ENCODE measurements around the gene HERC2. TPM values are rescaled to one million over a fixed set of nuclear protein-coding genes. Genes with fewer than 3 reads are reported as not detected.
"Not testable (repeated sequence)": the region's sequence is repeated elsewhere in the genome, so short reads cannot be mapped to it uniquely, and the experiment has no call there.

HERC2 gene
- total and polyA plus RNA-seq, 2 of the 8 experiments (the other 6 are each of a cell fraction or from before 2014, with no cell fraction given) = 83.0 to 88.7 TPM

DNA sequence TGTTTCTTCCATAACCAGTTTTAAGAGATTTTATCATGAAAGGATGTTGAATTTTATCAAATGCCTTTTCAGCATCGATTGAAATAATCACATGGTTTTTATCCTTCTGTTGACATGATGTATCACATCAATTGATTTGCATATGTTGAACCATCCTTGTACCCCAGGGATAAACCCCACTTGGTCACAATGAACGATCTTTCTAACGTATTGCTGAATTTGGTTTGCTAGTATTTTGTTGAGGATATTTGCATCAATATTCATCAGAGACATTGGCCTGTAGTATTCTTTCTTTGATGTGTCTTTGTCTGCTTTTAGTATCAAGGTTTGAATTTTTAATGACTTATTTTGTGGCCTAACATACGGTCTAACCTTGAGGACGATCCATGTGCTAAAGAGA is 13.3 kb downstream of the HERC2 start:
- H3K56ac ChIP-seq (replicated peaks; ENCODE audit: insufficient read length, low read depth, low read length); H3K4me3 ChIP-seq (ENCODE audit: extremely low read depth in 1 of 4, insufficient read depth in 2 of 4, low read depth in 3 of 4, low read length in 4 of 4); H3K79me2 ChIP-seq (ENCODE audit: control insufficient read depth in 1 of 2, insufficient read depth in 2 of 2, low read length in 2 of 2); CTCF ChIA-PET (ENCODE audit: partially characterized antibody); H2AFZ ChIP-seq (ENCODE audit: low read length); H2BK5ac ChIP-seq (ENCODE audit: low read depth, low read length); DNase-seq (ENCODE audit: low read depth in 1 of 2, low spot score in 2 of 2); POLR2A ChIA-PET (ENCODE audit: partially characterized antibody); H3K27me3 ChIP-seq (replicated peaks in 1 of 4; ENCODE audit: control insufficient read depth in 3 of 4, extremely low read depth in 1 of 4, insufficient read depth in 3 of 4, low read length in 3 of 4); H2BK12ac ChIP-seq (ENCODE audit: low read depth, low read length); H3K14ac ChIP-seq (ENCODE audit: insufficient read length); H2BK15ac ChIP-seq (ENCODE audit: low read length); H4K91ac ChIP-seq (replicated peaks; ENCODE audit: insufficient read length, low read length); H3K18ac ChIP-seq (ENCODE audit: extremely low read depth, low read length); H3K9ac ChIP-seq (replicated peaks in 1 of 4; ENCODE audit: extremely low read depth in 1 of 4, low read depth in 3 of 4, low read length in 3 of 4); H3K4me1 ChIP-seq (replicated peaks in 1 of 4; ENCODE audit: control insufficient read depth in 3 of 4, insufficient read depth in 4 of 4, low read length in 3 of 4); H3K23me2 ChIP-seq (ENCODE audit: low read depth, low read length); H3K9me3 ChIP-seq (ENCODE audit: insufficient read depth in 2 of 2, low read depth in 1 of 2, low read length in 1 of 2); H4K8ac ChIP-seq (ENCODE audit: extremely low read depth, insufficient read depth, low read length); H3K27ac ChIP-seq (ENCODE audit: low read depth, low read length); H4K20me1 ChIP-seq (replicated peaks in 1 of 2; ENCODE audit: control insufficient read depth in 1 of 2, insufficient read depth in 2 of 2, low read length in 2 of 2); H2AK5ac ChIP-seq (ENCODE audit: low read depth, low read length); FAIRE-seq; H4K5ac ChIP-seq (ENCODE audit: insufficient read length, low read depth, low read length); H3K4me2 ChIP-seq (ENCODE audit: insufficient read depth in 1 of 2, low read depth in 2 of 2, low read length in 2 of 2); H3K23ac ChIP-seq (ENCODE audit: insufficient read length); H2BK20ac ChIP-seq (ENCODE audit: low read length); H2BK120ac ChIP-seq (replicated peaks; ENCODE audit: low read depth, low read length); H3K4ac ChIP-seq (replicated peaks; ENCODE audit: insufficient read length, low read depth, low read length); H3K79me1 ChIP-seq (ENCODE audit: low read depth, low read length): not testable (repeated sequence)
- H3K36me3 ChIP-seq (ENCODE audit: control insufficient read depth in 2 of 4, insufficient read depth in 4 of 4, low read length in 3 of 4) = peaks cover 3 to 23% (median 9%) of the 10 kb centered on the region in 4 experiments; a peak in 5 of 8 replicates
- WGBS, 2 experiments (ENCODE audit: extremely low coverage in 1 of 2, insufficient coverage in 1 of 2, insufficient read length in 1 of 2, insufficient replicate concordance in 2 of 2, low coverage in 1 of 2, low lambda C conversion rate in 2 of 2, missing lambda C conversion rate in 1 of 2) = 93% methylated on average over 5 of the region's 5 CpGs; no CpG with 5 or more reads in 1 of the 2 experiments

GRCh38 chr15:28305700-28306099 is 16.3 kb downstream of the HERC2 start:
- not testable (repeated sequence) for FAIRE-seq; H3K23ac ChIP-seq (ENCODE audit: insufficient read length)

More at GRCh38 chr15:28305700-28306099, 16.3 kb downstream of the HERC2 start:
- H2BK12ac ChIP-seq (ENCODE audit: low read depth, low read length); H4K91ac ChIP-seq (replicated peaks; ENCODE audit: insufficient read length, low read length); H2BK120ac ChIP-seq (replicated peaks; ENCODE audit: low read depth, low read length); H2AFZ ChIP-seq (ENCODE audit: low read length); H3K4me1 ChIP-seq (replicated peaks in 1 of 4; ENCODE audit: control insufficient read depth in 3 of 4, insufficient read depth in 4 of 4, low read length in 3 of 4); CTCF ChIA-PET (ENCODE audit: partially characterized antibody); H3K4me3 ChIP-seq (ENCODE audit: extremely low read depth in 1 of 4, insufficient read depth in 2 of 4, low read depth in 3 of 4, low read length in 4 of 4); H3K9me3 ChIP-seq (ENCODE audit: insufficient read depth in 2 of 2, low read depth in 1 of 2, low read length in 1 of 2); H3K79me1 ChIP-seq (ENCODE audit: low read depth, low read length); H3K27ac ChIP-seq (ENCODE audit: low read depth, low read length); H3K14ac ChIP-seq (ENCODE audit: insufficient read length); H2BK5ac ChIP-seq (ENCODE audit: low read depth, low read length); H3K4me2 ChIP-seq (ENCODE audit: insufficient read depth in 1 of 2, low read depth in 2 of 2, low read length in 2 of 2); H2BK20ac ChIP-seq (ENCODE audit: low read length); H3K9ac ChIP-seq (replicated peaks in 1 of 4; ENCODE audit: extremely low read depth in 1 of 4, low read depth in 3 of 4, low read length in 3 of 4); DNase-seq (ENCODE audit: low read depth in 1 of 2, low spot score in 2 of 2); H3K18ac ChIP-seq (ENCODE audit: extremely low read depth, low read length); H3K4ac ChIP-seq (replicated peaks; ENCODE audit: insufficient read length, low read depth, low read length); H2BK15ac ChIP-seq (ENCODE audit: low read length); H4K20me1 ChIP-seq (replicated peaks in 1 of 2; ENCODE audit: control insufficient read depth in 1 of 2, insufficient read depth in 2 of 2, low read length in 2 of 2); H3K79me2 ChIP-seq (ENCODE audit: control insufficient read depth in 1 of 2, insufficient read depth in 2 of 2, low read length in 2 of 2); H3K56ac ChIP-seq (replicated peaks; ENCODE audit: insufficient read length, low read depth, low read length); H3K27me3 ChIP-seq (replicated peaks in 1 of 4; ENCODE audit: control insufficient read depth in 3 of 4, extremely low read depth in 1 of 4, insufficient read depth in 3 of 4, low read length in 3 of 4); H3K23me2 ChIP-seq (ENCODE audit: low read depth, low read length); H2AK5ac ChIP-seq (ENCODE audit: low read depth, low read length); POLR2A ChIA-PET (ENCODE audit: partially characterized antibody); H4K8ac ChIP-seq (ENCODE audit: extremely low read depth, insufficient read depth, low read length); H4K5ac ChIP-seq (ENCODE audit: insufficient read length, low read depth, low read length): not testable (repeated sequence)
- H3K36me3 ChIP-seq (ENCODE audit: control insufficient read depth in 2 of 4, insufficient read depth in 4 of 4, low read length in 3 of 4) = peaks cover 2 to 18% (median 8%) of the 10 kb centered on the region in 4 experiments; a peak in 4 of 8 replicates
- WGBS, 2 experiments (ENCODE audit: extremely low coverage in 1 of 2, insufficient coverage in 1 of 2, insufficient read length in 1 of 2, insufficient replicate concordance in 2 of 2, low coverage in 1 of 2, low lambda C conversion rate in 2 of 2, missing lambda C conversion rate in 1 of 2) = 80% methylated on average over 1 of the region's 2 CpGs; no CpG with 5 or more reads in 1 of the 2 experiments
